ENCODE data around the gene PRR7.

The PRR7 gene

GRCh38 chr5:177453852-177454396, 7.3 kb downstream of the PRR7 start:
- peak; percentile 32 for DNase-seq

GRCh38 chr5:177454397-177455035, 7.9 kb downstream of the PRR7 start:
- DNase-seq, result peak; percentile 72

GRCh38 chr5:177455036-177455660, 8.5 kb downstream of the PRR7 start:
- peak; percentile 82 for DNase-seq

- DNase-seq, result peak; percentile 81
These were observed 9.3 kb downstream of the PRR7 start for GRCh38 chr5:177455661-177456590.

DNA sequence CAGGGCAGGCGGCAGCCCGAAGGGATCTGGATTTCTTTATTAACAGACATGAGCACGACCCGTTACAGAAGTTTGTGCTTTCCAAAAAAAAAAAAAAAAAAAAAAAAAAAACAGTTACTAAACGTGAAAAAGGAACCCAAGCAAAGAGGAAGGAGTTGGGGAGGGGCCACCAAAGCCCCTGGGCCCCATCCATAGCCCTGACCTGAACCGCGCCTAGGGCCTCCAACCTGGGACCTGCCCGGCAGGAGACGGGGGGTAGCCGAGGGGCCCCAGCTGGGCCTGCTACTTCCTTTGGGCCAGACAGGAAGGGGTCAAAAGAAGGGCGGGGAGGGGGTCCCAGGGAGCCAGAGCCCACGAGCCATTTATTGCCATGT, 10.0 kb downstream of the PRR7 start:
- no peak for DNase-seq

GRCh38 chr5:177456976-177457851, 10.6 kb downstream of the PRR7 start:
- peak; percentile 67 for DNase-seq

DNA sequence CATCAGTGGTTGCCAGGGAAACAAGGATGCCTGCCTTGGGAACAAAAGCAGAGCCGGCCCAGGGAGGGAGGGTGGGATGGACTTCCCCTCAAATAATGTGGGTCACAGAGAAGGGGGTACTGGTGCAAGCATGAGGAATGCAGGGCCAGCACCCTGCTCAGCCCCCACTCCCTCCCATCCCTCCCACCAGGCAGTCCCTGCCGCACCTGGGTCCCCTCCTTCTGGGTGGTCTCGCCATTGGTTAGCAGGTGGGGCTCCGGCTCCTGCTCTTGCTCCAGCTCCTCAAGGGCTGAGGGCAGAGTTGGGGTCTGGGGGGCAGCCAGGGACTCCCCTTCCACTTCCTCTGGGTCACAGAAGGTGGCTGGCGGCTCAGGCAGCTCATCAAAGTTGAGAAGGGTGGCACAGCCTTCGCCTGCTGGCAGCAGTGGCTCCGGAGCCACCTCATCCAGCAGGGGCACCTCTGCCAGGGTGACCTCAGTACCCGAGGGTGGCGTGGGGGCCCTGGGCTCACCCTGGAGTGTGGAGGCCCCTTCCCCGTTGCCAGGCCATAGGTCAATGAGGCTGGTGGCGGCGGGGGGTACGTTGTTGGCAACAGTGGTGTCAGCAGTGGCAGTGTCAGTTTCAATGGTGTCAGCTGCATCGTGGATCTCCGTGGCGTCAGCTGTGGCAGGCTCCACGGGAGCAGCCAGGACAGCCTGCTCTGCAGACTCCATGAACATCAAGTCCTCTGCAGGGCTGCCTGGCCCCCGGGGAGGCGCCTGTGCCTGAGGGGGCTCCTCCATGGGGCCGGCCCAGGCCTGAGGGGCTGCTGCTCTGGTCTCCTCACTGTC, 11.5 kb downstream of the PRR7 start:
- no peak for DNase-seq

- peak; percentile 10 for DNase-seq
These were observed 12.3 kb downstream of the PRR7 start for GRCh38 chr5:177458912-177459350.

- no peak for DNase-seq
These were observed 12.7 kb downstream of the PRR7 start for GRCh38 chr5:177459357-177459756.

- no peak for DNase-seq
These were observed 13.4 kb downstream of the PRR7 start for GRCh38 chr5:177459819-177460628.

- no peak for DNase-seq
These were observed 15.5 kb downstream of the PRR7 start for GRCh38 chr5:177462021-177462670.

DNA sequence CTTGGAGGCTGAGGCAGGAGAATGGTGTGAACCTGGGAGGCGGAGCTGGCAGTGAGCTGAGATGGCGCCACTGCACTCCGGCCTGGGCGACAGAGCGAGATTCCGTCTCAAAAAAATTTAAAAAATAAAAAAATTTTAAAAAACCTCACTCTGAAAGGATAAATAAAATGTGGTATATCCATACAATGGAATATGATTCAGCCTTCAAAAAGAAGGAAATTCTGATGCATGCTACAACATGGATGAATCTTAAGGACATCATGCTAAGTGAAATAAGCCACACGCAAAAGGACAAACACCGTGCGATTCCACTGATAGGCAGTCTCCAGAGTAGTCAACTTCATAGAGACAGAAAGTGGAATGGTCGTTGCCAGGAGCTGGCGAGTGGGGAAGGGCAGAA, 18.4 kb downstream of the PRR7 start:
- no peak for DNase-seq

GRCh38 chr5:177466861-177467260, 20.2 kb downstream of the PRR7 start:
- no peak for DNase-seq

- no peak for DNase-seq
These were observed 20.8 kb downstream of the PRR7 start for GRCh38 chr5:177467436-177467835.

GRCh38 chr5:177468329-177468684, 21.7 kb downstream of the PRR7 start:
- DNase-seq, result no peak

DNA sequence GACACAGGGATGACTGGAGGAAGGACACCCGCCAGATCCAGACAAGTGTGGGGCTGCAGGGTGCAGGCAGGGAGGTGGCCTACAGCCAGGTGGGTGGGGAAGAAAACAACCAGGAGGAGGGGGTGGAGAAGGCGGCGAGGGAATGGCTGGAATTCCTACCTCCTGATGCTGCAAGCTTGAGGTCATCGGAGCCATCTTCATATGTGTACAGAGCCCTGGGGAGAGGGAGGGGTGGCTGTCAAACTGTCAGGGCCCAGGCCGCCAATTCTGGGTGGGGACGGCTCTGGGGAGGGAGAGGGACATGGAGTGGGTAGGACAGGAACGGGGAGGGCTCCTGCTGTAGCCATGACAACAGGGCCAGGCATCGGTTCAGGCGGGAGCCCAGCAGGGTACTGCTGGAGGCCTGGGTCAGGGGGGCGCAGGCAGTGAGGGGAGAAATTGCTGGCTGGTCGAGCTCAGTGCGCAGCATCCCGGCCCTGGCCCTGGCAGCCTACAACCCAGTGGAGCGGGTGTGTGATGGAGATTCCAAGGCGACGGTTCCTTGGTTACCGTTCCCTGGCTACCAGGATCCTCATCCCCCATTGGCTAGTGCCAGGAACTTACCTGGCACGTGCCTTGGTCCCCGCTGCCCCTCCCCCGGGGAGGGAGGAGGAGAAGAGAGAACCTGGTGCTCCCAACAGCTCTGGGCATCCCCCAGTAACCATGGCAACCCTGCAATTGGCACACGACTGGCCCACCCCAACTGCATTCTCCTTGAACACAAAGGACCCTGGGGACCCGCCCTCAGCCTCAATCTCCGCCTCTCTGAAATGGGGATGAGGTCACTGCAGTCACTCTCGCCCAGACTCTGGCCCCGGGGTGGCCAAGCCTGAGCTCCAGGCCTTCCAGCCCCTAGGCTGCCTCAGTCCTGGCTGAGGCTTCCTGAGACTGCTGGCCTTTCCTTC, 22.3 kb downstream of the PRR7 start:
- DNase-seq, result no peak

DNA sequence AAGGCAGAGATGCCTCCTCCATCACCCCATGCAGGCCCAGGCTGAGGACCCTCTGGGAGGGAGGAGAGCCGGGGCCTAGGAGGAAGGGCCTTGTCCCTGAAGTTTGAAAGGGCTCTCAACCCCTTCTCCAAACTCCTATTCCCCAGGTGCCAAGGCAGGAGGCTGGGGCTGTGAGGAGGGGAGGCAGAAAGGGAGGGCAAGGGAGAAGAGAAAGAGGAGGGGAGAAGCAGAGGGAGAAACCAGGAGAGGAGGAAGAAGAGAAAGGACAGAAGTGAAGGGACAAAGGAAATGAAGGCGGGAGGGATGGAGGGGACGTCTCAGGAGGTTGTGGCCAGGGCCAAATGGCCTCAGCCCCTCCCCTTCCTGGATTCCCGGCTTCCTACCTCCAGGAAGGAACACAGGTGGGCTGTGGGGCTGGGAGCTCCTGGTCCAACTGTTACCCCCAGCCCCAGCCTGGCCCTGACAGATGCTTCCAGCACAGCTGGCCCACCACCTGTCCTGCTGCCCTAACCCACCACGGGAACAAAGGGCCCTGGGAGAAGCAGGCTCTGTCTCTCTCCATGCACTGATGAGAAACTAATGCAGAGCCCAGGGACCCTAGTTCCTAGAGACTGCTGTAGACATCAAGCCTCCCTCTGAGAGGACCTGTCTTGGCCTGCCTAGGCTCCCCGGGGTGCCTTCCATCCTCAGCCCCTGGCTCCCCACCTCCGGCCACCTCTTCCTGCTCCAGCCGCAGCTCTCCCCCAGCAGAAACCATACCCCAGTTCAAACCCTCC, 23.3 kb downstream of the PRR7 start:
- peak; percentile 40 for DNase-seq

Measured in NCI-H2171 treated with DMSO at 0.1 percent for 48 hours (cell line).